Measurements from ENCODE around the gene RAD23B.

- TF ChIP-seq CTCF (IDR thresholded peaks at IDR 0.05) (no peak), POLR2A (IDR thresholded peaks at IDR 0.05) (no peak)
These were observed 8.1 kb upstream of the RAD23B start for GRCh38 chr9:107274953-107275422.

Data from tibial nerve (tissue), 3 donors.